Activated CD4-positive, alpha-beta T cell treated with anti-CD3 and anti-CD28 coated beads for 4 hours (primary cell): Measurements from ENCODE around the gene CD46.

Source experiments
- DNase-seq, 2 donors: peaks; one replicate each; pipeline ENCODE4 v3.0.0-alpha.2; 2020

Gene CD46

DNA sequence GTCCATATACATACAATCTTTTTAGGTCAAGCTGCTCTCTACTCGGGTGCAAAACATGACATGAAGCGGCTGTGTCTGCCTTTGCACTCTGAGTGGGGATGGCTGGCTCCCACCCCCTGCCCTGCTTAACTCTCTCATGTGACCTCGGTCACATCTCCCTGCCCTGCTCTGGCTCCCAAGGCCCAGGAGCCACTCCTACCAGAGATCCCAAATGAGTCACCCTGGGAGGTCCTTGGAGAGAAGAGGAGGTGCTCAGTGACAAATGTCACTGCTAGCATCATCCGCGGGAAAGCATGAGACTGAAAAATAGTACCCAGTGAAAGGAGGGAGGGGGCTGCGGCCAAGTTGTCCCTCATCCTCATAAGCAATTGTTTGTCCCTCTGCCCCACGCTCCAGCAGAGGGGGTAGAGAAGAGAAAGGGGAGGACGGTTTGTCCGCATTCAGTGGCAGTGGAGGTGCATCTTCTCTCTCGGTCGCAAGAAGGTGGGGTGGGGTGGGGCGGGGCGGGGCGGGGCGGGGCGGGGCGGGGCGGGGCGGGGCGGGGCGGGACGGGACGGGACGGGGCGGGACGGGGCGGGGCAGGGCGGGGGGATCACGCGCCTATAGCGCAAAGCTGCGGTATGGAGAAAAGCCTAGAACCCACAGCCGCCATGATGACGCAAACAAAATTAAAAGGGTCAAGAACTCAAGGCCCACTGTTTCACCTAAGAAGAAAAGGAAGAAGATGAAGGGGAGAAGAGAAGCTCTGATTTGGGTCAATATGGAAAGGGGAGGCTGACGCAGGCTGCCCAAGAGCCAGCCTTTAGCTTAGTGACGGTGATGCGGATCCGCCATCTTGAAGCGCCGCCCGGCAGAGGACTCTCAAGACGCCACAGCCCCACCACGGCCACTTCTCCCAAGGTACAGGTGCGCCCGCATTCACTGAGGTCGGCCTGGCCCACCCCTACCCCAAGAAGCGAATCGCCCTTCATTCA lies 66.2 kb downstream of the CD46 start:
- no peak for DNase-seq

DNA sequence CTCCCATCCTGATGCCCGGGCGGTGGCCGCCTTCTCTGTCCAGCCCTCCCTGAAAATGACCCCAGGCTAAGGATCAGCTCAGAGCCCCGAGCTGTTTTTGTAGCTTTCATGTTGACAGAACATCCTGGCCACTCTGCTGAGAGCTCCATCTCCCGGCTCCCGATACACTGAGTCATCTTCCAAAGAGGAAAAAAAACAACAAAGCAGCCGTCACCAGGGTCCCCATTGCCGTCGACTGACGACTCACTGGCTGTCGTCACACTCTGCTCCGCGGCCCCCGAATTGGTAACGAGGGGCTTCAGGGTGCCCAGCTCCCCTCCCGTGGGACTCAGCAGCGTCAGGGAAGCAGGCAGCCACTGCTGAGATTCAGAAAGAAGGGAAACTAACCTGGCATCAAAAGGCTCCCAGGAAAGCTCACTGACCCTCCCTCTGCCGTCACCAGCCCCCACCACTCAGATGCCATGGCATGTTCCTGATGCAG lies 67.2 kb downstream of the CD46 start:
- DNase-seq, result no peak

DNA sequence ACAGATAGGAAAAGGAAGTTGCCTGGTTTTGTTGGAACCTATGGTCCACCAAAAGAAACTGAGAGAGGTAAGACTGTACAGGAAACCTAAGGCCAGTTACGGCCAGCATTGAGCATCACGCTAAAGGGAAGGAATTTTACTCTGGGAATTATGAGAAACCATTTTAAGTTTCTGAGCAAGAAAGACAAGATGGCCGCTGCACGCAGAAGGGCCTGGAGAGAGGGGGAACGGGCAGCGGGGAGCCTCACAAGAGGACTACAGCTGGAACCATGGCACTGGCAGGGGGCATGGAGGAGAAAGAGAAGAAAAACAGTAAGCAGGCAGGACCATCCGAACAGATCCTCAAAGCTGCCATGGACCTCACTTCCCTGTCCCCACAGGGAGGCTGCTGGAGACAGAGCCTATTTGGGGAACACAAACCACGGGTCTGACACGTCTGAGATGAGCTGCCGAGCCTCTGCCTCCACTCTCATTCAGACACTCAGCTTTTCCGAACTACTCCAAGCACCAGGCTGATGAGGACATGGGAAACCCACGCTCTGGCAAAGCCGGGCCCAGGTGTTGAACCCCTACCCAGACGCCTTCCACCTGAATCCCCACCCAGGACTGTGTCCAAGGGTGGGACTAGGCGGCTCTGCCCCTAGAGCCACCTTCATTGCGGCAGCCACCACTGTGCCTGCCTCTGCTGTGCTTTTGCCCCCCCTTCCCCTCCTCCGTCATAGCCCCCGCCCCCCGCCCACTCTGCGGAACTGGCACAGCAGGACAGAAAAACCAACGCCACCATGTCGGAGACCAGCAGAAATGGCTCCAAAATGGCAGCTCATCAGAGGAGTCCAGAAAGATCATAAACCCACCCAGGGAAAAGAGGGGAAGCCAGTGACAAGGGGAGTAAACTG lies 69.0 kb downstream of the CD46 start:
- DNase-seq, result no peak

DNA sequence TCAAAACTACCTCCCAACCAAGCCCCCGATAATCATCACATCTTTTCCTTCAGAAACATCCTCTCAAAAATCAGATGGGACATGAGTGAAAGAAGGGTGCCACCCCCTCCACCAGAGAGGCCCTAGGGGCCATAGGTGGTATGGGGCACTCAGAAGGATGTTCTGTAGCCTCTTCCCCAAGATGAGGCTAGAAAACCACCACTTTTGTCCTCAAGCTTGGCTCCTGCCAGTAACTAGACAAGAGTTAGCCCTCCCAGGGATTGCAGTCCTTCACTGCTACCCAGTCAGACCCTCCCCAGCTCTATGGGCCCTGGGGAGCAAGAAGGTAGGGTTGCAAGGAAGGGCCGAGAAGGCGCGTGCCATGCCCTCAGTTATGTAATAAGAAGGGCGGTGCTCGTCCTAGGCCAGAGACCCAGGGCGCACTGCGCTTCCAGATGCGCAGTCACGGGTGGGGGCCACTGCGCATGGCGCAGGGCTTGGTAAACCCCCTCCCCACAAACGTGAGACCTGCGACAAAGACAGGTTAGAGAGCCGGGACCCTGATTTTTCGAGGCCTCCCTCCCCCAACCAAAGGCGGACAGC lies 69.7 kb downstream of the CD46 start:
- DNase-seq, result no peak

DNA sequence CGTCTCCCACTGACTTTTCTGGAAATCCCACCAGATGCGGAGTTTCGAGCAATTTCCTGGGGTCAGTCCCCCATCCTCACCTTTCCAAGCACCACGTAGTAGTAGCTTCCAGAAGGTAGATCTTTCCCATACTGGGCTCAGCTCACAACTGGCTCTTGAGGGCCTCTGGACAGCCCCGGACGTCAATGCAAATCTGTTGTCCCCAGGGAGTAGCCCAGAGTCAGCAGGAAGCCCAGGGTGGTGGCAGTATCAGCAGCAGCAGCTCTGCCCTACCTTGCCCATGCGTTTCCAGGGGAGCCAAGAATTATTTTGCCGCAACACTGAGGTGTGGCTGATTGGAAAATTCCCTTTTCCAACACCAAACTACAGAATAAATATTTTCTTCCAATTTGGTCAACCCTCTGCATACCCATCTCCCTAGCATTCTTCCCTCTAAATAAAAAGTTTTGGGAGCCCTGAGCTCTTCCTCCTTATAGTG lies 70.3 kb downstream of the CD46 start:
- DNase-seq, result no peak

DNA sequence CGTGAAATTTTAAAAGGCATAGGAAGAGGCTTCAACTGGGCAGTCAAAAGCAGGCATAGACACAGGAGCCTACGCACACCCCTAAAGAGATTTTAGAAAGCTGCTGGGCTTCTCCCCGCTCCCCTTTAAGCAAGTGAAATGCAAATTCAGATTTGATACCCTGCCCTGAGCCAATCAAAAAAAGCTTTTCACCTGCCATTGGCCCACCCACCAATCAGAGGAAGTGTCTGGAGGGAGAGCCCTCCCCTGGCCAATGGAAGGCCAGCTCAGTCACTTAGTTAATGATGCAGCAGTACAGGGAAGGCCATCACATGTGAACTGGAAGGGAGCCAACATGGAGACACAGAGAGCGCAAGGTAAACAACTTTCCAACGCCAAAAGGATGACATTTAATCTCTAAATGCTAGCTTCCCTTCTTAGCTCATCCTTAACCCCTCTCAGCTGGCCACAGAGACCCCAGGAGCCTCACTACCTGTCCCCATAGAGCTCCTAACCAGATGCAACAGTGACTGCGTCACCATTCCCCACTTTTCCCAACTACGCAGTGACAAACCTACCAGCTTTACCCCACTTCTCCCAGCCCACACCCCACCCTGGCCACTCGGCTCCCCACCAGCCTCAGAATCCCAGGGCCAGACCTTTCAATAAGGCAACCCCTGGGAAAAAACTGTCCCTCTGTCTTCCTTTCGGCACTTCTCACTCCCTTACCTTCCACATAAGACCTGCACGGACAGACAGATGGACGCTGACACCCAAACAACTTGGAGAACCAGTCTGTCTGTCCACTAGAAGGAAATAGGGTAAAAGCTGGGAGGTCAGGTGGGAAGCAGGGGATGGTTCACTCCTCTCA lies 71.0 kb downstream of the CD46 start:
- DNase-seq, result peak; percentile 68 to 70

DNA sequence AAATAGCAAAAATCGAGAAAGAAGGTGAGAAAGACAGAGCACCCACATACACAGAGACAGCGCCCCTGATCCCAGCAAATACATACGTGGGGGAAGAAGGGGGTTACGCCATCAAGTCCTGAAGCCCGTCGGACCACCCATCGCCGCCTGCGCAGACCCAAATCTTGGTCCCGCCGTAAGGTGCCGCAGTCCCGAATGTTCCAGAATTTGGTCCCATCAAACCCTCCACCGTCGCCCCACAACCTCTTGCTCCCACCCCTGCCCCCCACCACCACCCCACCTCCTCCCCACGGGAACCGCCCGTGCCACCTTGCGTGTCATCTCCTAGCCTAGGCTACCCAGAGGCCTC lies 71.7 kb downstream of the CD46 start:
- DNase-seq, result no peak

DNA sequence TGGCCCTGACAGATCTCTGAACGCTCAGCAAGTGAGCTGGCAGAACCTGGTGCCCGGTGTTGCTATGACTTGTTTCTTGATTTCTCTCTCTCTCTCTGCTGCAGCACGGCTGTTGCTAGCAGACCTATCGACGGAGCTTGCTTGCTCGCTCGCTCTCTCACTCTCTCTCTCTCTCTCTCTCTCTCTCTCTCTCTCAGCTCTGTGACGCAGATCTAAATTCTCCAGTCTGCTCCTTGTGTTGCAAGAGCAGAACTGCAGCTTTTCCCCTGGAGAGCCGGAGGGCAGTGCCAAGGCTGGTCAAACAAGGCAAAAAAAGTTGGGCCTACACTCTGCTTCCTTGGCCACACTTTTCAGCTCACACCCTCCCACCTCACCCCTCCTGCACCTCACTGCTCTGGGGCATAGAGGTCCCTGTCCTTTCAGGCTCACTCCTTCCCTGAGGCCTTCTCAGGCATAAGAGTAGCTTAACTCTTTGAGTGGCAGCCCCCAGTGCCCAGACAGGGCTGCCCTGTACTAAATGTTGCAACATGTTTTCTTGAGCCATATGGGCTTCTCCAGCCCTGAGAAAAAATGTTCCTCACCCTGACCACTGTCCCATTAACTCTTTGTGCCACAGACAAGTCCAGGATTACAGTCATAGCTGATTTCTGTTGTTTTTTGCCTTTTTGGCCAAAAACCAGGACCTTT lies 72.2 kb downstream of the CD46 start:
- DNase-seq, result peak; percentile 71 to 73

DNA sequence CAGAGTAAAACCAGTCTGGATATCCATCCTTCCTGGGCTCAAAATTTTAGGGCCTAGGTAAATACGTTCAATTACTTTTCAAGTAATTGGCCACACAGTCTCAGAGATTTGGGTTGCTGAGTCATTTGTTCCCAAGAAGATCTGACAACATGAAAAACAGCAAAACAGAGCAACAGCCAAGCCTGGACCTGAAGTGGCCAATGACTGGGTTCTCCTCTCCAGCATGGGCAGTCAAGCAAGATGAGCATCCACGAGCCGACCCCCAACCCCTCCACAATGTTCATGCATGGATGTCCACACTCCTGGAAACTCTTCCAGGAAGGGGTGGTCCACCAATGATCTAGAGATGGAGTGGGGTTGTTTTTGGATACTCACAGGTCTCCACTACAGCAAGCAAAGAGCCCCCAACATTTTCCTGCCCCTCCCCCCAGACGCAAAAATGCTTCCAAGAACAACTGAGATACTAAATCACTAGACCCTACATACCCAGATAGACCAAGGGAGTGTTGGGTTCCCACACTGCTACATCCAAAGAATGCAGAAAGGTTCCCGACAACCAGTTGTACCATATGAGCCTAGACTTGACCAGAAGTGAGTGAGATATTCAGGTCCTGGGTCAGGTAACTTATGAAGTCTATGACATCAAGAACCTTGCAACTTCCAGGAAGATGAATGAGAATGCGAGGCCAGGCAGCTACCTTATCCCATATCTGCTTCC lies 73.0 kb downstream of the CD46 start:
- no peak for DNase-seq

DNA sequence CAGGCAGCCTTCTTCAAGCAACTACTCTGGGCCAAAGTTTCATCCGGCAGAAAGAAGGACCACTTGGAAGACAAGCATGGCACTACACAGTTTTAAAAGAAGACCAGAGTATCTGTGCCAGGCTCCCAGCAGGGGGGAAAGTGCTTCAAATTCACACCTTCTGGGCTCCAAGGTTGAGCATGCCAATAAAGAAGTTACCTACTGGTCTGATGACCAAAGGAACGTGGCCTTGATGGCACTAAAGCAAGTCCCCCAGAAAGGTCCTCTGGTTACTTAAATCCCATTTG lies 73.5 kb downstream of the CD46 start:
- no peak for DNase-seq

DNA sequence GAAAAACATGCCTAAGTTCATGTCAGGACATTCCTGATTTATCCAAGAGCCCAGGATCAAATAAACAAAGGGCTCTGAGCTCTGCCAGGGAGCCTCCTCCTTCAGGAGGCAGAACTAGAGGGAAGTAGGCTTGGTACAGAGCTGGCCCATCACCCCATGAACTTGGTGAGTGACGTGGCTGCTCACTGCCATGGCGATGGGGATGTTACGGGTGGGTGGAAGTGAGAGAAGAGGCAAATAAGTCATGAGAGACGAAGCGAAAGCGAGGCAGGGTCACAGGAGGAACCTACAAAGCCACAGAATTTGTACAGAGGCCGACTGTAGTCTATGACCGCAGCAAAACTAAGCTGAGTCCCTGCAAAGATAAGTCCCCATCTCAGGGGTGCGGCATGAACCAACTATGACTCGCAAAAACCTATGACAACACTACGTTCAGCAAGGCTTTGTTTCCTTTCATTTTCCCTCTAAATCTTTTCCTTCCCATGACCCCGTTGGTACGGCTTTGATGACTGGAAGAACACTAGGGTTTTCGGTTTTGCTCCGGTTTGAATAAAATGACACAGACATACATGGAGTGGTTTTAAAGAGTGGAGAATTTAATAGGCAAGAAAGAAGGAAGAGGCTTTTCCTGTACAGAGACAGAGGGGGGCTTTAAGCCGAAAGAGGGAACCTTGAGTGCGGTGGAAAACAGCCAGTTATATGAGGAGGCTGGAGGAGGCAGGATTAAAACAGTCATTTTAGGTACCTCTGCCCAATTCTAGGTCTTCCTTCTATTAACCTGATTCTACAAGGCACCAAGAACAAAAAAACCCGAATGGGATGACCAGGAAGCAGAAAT lies 74.1 kb downstream of the CD46 start:
- peak; percentile 78 to 81 for DNase-seq

DNA sequence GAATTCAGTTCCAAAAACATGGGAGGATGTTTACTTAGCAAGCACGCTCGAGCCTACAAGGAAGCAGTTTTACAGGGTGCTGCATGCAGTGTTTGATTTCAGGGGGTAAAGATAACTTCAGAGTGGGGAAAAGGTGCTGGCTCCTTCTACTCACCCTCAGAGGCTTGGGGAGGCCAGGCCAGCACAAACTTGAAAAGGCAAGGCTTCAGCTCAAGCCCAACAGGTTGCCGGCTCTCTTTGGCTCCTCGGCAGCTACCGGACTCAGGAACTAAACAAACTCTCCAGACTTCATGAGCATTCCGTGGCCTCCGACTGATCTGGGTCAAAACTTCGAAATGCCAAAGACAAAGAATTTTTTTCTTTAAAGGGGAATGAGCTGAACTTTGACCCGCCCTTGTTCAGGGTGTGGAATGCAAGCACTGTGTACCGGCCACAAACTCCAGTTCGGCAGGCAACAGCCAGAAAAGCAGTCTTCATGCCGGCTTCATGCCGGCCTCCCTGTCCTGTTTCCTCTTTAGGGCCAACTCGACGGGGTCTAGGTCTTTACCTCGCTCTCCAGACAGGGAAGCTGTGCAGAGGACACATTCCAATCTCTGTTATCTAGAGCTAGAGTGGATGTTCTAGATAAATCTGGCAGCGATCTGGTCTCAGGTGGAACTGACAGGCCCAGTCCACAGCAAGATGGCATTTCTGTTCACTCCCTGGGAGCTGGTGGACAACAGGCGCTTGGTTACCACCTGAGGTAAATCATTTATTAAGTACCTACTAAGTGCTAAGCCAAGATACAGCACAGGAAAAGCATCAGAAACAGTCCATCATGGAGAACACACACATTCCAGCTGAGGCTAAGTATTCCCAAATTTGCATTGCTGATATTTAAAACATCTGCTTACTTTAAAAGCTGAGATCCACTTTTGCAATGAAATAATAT lies 75.0 kb downstream of the CD46 start:
- DNase-seq, result no peak

DNA sequence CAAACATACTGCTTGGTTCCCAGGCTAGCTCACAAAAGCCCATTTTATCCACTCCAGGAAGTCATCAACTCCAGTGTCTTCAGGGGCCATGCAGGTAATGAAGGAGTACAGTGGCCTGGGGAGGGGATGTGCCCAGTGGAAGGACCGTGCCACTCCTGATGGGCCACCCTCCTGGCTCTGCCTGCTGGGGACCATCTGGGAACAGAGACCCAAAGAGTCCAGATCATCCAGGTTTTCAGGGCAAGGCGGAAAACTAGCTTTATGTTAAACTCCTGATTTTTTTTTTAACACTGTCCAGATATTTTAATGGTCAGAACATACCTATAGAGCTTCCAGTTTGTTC lies 75.6 kb downstream of the CD46 start:
- no peak for DNase-seq

DNA sequence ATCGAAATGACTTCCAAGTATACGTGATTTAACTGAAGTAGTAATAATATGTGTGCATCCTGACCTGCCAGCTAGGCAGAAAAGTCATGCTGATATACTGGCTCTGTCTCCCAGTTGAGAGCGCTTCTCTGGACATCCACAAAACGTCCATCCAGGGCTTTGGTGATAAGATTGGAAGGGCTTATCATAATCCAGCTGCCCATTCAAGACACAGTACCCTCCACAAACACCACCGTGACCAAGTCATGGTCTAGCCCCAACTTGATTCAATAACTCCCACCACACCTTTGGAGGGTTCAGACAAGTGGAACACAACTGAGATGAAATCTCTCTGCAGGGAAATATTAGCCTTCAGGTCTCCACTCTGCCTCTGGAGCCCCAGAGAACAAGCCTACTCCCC lies 76.2 kb downstream of the CD46 start:
- no peak for DNase-seq

DNA sequence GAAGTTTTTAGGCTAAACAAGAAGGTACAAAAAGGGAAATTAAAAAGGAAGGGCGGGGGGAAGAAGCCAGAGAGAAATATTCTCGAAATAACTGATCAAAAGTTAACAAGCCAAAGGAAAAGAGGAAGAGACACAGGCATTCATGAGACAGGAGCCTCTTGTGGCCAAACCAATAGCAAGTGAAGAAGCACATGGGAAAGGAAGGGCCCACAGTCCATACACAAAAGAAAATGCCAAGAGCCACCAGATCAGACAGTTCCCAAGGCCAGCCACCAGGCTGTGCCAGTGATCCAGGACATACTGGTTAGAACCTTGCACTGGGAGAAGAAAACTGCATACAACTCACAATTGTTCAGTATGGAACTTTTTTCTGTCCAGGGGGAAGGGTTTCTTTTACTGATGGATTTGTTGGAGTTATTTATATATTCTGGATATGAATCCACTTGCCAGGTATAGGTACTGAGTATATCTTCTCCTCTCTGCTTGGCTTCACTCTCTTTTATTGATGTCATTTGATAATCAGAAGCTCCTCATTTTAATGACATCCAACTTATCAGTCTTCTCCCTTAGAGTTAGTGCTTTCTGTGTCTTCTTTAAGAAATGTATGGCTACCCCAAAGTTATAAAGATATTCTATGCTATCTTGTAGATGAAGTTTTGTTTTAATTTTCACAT lies 76.8 kb downstream of the CD46 start:
- peak; percentile 53 to 65 for DNase-seq

DNA sequence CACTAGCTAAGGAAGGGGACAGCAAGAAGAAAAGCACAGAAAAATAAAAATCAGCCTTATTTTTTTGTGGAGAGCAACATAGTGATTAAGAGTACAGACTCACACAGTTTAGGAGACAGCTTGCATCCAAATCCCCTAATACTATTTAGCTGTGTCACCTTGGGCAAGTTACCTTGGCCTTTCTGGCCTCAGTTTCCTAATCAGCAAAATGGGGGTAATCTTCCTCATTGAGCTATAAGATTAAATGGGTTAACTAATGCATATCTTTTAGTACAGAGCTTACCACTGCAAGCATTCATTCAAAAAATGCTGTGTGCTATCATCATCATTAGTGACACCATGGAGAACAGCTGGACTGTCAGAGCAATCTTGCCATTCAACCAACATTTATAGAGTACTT lies 77.7 kb downstream of the CD46 start:
- DNase-seq, result no peak

DNA sequence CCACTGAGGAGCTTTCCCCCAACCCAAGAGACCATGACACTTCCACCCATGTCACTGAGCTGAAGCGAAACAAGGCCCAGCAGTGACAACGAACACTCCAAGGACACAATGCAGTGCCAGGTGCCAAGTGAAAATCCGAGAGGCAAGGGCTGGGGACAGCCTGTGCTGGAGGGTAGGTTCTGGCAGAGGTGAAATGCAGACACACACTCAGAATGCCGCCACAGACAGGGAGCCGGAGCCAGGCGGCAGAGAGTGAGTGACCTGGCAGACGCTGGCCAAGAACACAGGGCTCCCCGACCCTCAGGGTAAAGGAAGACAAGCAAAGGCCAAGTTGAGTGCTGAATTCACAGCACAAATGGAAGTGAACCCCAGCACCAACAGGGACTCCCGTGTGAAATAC lies 78.9 kb downstream of the CD46 start:
- DNase-seq, result no peak

DNA sequence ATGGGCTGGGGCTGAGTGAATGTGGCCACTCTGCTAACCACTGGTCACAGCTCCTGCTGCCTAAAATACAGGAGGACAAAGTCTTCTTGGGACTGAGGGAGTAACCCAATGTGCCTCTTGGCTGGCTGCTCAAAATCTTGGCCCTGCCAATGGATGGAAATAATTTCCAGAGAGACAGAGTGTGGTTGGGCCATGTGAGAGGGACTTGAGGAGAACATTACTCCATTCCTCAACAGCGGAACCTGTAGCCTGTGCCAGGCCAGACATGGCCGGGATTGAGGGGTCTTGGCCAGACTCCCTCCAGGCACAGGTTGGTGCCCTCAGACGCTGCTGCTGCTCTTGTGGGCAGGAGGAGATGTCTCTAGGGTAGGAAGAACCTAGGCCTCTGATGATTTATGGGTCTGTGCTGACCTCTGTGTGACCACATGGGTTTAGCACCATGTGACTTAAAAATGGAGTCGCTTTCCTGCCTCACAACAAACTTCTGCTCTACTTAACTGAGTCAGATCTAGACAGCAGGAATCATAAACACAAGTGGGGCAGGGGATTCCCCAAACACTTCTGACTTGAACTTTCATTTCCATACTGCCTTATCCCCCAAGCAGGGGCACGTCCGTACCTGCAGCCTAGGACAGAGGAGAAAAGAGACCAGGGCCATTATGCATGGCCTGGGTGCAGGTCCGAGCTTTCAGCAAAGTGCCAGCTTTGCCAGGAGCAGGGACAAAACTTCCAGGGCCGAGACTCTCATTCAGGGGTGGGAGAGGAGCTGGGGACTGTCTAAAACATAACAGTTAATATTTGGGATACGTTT lies 79.9 kb downstream of the CD46 start:
- DNase-seq, result peak; percentile 48 to 50
